NCI-H187 treated with DMSO at 0.1 percent for 48 hours (cell line): Measurements from ENCODE around the gene SLC16A8.

ENCODE experiments used
- DNase-seq: peaks from one replicate; lab custom pipeline; 2025; lab: John Stamatoyannopoulos, UW

SLC16A8 gene

GRCh38 chr22:38028344-38029130 lies 55.4 kb downstream of the SLC16A8 start:
- no peak for DNase-seq
